ENCODE measurements around the gene SRSF4.

DNA sequence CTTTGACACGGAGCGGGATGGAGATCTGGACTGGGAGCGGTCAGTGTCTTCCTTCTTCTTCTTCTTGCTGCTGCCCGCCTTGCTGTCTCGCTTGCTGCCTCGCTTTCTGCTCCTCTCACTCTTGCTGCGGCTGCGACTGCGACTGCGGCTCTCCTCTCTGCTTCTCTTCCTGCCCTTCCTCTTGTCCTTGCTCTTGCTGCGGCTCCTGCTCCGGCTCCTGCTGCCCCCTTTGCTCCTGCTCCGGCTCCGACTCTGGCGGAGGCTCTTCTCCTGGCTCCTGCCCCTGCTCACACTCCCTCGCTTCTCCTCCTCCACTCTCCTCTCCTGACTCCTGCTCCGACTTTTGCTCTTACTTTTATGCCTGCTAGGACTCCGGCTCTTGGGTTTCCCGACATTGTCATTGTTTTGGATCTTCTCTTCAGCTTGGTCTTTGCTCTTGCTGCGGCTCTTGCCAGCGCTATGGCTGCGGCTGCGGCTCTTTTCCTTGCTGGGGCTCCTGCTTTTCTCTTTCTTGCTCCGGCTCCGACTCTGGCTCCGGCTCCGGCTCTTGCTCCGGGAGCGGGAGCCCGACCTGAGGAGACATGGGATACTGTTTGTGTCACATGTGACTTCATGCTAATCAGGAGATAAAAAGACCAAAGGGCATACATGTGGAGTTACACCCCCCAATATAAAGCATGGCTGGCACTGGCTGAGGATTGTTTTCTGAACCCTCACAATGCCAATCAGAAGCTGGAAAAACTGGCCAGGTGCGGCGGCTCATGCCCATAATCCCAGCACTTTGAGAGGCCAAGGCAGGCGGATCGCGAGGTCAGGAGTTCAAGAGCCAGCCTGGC lies 32.8 kb downstream of the SRSF4 start:
- TF ChIP-seq, protein P1, sequence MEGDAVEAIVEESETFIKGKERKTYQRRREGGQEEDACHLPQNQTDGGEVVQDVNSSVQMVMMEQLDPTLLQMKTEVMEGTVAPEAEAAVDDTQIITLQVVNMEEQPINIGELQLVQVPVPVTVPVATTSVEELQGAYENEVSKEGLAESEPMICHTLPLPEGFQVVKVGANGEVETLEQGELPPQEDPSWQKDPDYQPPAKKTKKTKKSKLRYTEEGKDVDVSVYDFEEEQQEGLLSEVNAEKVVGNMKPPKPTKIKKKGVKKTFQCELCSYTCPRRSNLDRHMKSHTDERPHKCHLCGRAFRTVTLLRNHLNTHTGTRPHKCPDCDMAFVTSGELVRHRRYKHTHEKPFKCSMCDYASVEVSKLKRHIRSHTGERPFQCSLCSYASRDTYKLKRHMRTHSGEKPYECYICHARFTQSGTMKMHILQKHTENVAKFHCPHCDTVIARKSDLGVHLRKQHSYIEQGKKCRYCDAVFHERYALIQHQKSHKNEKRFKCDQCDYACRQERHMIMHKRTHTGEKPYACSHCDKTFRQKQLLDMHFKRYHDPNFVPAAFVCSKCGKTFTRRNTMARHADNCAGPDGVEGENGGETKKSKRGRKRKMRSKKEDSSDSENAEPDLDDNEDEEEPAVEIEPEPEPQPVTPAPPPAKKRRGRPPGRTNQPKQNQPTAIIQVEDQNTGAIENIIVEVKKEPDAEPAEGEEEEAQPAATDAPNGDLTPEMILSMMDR (conservative IDR thresholded peaks at IDR 0.05 in 1 of 2, IDR thresholded peaks at IDR 0.05 in 1 of 2; ENCODE audit: low read depth in 1 of 2, low read length in 2 of 2) = no peak
- no peak for TF ChIP-seq EZH2 (IDR thresholded peaks at IDR 0.05; ENCODE audit: low read length, missing control alignments)

All from fibroblast of lung (primary cell).